Measurements from ENCODE around the gene SLC40A1.

Gene SLC40A1

DNA sequence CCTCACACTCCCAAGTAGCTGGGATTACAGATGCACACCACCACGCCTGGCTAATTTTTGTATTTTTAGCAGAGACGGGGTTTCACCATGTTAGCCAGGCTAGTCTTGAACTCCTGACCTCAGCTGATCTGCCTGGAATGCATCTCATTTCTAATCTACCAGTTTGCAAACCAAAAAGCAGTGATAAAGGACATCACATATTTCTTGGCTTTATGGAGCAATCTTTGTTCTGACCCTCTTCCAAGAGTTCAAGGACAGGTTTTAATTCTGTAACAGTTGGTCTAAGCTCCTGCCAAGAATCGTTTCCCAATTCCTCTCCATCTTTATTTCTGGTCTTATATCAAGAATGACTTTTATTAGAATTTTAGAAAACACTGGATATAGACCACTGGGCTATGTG is 67.7 kb downstream of the SLC40A1 start:
- no peak for DNase-seq (ENCODE audit: extremely low read depth, insufficient read length)
- Histone ChIP-seq H3K27me3 (replicated peaks; ENCODE audit: control insufficient read depth, insufficient read depth, low read length) (no peaks in the 10 kb centered on the region), H3K4me3 (replicated peaks; ENCODE audit: low read depth, low read length) (no peak overlapping the region), H3K36me3 (ENCODE audit: control insufficient read depth, insufficient read depth, low read length) (no peaks in the 10 kb centered on the region)
- TF ChIP-seq CTCF (IDR thresholded peaks at IDR 0.05; ENCODE audit: insufficient read depth, low read length, poor library complexity, severe bottlenecking), result no peak

- no peak overlapping the region for H3K4me3 ChIP-seq (replicated peaks; ENCODE audit: low read depth, low read length)
- TF ChIP-seq CTCF (IDR thresholded peaks at IDR 0.05; ENCODE audit: insufficient read depth, low read length, poor library complexity, severe bottlenecking), result no peak
- no peaks in the 10 kb centered on the region for H3K27me3 ChIP-seq (replicated peaks; ENCODE audit: control insufficient read depth, insufficient read depth, low read length)
- DNase-seq (ENCODE audit: extremely low read depth, insufficient read length), result no peak
- no peaks in the 10 kb centered on the region for H3K36me3 ChIP-seq (ENCODE audit: control insufficient read depth, insufficient read depth, low read length)
Observed at GRCh38 chr2:189511960-189512319, 68.6 kb downstream of the SLC40A1 start.

DNA sequence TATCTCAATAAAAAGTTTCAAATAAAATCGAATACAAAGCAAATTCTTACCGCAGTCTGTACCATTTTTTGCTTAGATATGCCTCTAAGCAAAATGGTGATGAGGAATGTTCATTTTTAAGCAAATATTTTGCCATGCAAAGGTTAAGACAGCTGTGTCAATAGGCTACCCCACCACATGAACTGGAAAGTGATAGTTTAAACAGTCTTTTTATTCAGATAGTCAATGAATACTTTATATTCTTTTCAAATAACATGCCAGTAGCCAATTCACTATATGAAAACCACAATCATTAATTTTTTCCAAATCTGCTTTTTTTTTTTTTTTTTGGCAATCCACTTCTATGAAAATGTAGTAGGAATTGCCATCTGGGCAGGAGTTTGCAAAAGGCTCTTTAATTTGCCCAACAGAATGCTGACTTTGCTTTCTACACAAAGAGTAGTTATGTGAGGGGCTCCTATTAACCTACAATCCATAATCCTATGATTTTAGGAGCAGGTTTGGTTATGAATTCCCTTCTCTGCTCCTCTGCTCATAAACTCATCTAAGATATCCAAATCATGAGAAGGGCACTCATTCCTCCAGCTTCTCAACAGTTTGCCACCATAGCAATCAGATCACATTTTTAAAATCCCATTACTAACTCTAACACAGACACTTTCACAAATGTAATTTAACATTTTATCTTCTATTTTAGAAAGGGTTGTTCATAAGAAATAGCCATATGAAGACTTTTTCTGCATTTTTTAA is 69.2 kb downstream of the SLC40A1 start:
- Histone ChIP-seq H3K27me3 (replicated peaks; ENCODE audit: control insufficient read depth, insufficient read depth, low read length) (no peaks in the 10 kb centered on the region), H3K36me3 (ENCODE audit: control insufficient read depth, insufficient read depth, low read length) (no peaks in the 10 kb centered on the region), H3K4me3 (replicated peaks; ENCODE audit: low read depth, low read length) (no peak overlapping the region)
- DNase-seq (ENCODE audit: extremely low read depth, insufficient read length), result no peak
- TF ChIP-seq CTCF (IDR thresholded peaks at IDR 0.05; ENCODE audit: insufficient read depth, low read length, poor library complexity, severe bottlenecking), result no peak

Data from GM06990 (cell line).